OCI-M2 (cell line): ENCODE results near the gene AGAP1.

Source experiments
- DNase-seq: peaks from one replicate; lab custom pipeline; 2025; ENCODE audit not compliant: unreplicated experiment; lab: John Stamatoyannopoulos, UW

AGAP1 gene

GRCh38 chr2:235507928-235508327, 14.1 kb downstream of the AGAP1 start:
- no peak for DNase-seq

GRCh38 chr2:235508371-235509160, 14.7 kb downstream of the AGAP1 start:
- DNase-seq, result no peak

- DNase-seq, result no peak
Measured at GRCh38 chr2:235510318-235510717, 16.5 kb downstream of the AGAP1 start.

GRCh38 chr2:235511187-235511661, 17.4 kb downstream of the AGAP1 start:
- DNase-seq, result no peak

GRCh38 chr2:235511751-235512698, 18.2 kb downstream of the AGAP1 start:
- DNase-seq, result no peak

GRCh38 chr2:235512699-235513053, 18.8 kb downstream of the AGAP1 start:
- no peak for DNase-seq

- no peak for DNase-seq
Measured at GRCh38 chr2:235513984-235514626, 20.3 kb downstream of the AGAP1 start.

- DNase-seq, result no peak
Measured at GRCh38 chr2:235514627-235515363, 21.0 kb downstream of the AGAP1 start.

GRCh38 chr2:235515364-235515742, 21.5 kb downstream of the AGAP1 start:
- DNase-seq, result no peak

- no peak for DNase-seq
Measured at GRCh38 chr2:235515821-235516220, 22.0 kb downstream of the AGAP1 start.

- DNase-seq, result no peak
Measured at GRCh38 chr2:235516257-235516656, 22.4 kb downstream of the AGAP1 start.

GRCh38 chr2:235518322-235519090, 24.7 kb downstream of the AGAP1 start:
- DNase-seq, result no peak

GRCh38 chr2:235520787-235521186, 26.9 kb downstream of the AGAP1 start:
- DNase-seq, result no peak

GRCh38 chr2:235521844-235522243, 28.0 kb downstream of the AGAP1 start:
- DNase-seq, result no peak

GRCh38 chr2:235523021-235523420, 29.2 kb downstream of the AGAP1 start:
- DNase-seq, result no peak

GRCh38 chr2:235523486-235524150, 29.8 kb downstream of the AGAP1 start:
- no peak for DNase-seq

- no peak for DNase-seq
Measured at GRCh38 chr2:235526166-235526565, 32.3 kb downstream of the AGAP1 start.

- no peak for DNase-seq
Measured at GRCh38 chr2:235527806-235528469, 34.1 kb downstream of the AGAP1 start.

- DNase-seq, result no peak
Measured at GRCh38 chr2:235529621-235530020, 35.8 kb downstream of the AGAP1 start.
